Hematopoietic multipotent progenitor cell (in vitro differentiated cells): ENCODE measurements around the gene RNF186. TPM values are rescaled to one million over a fixed set of nuclear protein-coding genes. Genes with fewer than 3 reads are reported as not detected.
"Not testable (repeated sequence)": the region's sequence is repeated elsewhere in the genome, so short reads cannot be mapped to it uniquely, and the experiment has no call there.

Experiments
- DNase-seq, 3 donors: peaks; one replicate each; pipeline ENCODE4 v3.0.0-alpha.2; 2011 to 2015; ENCODE audit warnings: low read depth in 2 of 3, low spot score in 2 of 3
- total RNA-seq: library from RNA; depleted of rRNA; stranded (reverse); fragments of >200 nt; gene quantifications from one replicate; pipeline ENCODE4 v1.2.3, GENCODE V29; 2012

RNF186 gene
- total RNA-seq, 1 donor = under 0.01 TPM

GRCh38 chr1:19798486-19799229, 16.4 kb downstream of the RNF186 start:
- DNase-seq = no peak

- DNase-seq = no peak
These were observed 17.3 kb downstream of the RNF186 start for GRCh38 chr1:19797827-19798226.

DNA sequence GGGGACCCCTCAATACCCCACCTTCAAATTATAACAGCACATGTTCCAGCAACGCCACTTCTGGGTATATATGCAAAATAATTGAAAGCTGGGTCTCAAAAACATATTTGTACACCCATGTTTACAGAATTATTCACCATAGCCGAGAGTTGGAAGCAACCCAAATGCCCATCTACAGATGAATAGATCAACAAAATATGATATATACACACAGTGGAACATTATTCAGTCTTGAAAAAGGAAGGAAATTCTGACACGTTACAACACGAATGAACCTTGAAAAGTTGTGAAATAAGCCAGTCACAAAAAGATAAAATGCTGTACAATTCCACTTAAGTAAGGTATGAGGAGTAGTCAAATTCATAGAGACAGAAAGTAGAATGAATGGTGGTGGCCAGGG, 20.5 kb downstream of the RNF186 start:
- DNase-seq = no peak

GRCh38 chr1:19793360-19794046, 21.6 kb downstream of the RNF186 start:
- no peak for DNase-seq

DNA sequence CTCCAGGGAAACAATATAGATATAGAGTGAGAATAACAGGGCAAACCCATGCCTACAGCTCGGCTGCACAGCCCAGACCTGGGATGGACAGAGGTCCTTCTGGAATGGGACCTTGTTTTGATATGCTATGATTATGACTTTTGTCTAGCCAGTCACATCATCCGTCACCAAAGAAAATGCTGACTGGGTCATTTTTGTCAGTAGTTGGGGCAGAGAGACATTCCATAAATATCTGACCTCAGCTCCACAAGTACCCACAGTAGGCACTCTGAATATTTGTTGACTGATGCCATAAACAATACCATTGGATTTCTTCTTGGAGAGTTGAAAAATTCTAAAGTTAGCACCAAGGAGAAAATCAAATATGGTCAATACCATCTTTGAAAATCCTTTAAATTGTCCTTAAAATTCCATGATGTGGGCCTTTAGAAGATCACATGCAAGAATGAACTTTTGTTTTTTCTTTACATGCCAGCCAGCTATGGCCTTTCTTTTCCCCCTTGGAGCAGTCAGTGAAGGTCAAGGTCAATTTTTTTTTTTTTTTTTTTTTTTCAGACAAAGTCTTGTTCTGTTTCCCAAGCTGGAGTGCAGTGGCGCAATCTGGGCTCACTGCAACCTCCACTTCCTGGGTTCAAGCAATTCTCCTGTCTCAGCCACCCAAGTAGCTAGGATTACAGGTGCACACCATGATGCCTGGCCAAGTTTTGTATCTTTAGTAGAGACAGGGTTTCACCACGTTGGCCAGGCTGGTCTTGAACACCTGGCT, 22.7 kb downstream of the RNF186 start:
- DNase-seq = no peak

GRCh38 chr1:19790061-19790975, 24.8 kb downstream of the RNF186 start:
- DNase-seq = not testable (repeated sequence)

- no peak for DNase-seq
These were observed 28.1 kb downstream of the RNF186 start for GRCh38 chr1:19786988-19787423.

DNA sequence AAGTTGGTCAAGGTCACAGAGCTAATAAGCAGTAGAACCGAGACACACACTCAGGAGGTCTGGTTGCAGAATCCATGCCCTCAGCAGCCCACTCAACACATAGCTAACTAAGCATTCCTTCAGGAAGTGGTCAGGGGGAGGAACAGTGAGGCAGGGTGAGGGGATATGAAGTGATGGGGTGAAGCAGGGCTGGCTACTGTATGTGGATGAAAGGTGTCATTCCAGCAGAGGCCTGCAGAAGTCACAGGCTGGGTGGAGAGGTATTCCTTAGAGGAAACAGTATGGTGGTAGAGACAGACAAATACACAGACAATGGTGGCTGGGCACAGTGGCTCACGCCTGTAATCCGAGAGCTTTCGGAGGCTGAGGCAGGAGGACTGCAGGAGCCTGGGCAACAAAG, 29.4 kb downstream of the RNF186 start:
- no peak for DNase-seq

DNA sequence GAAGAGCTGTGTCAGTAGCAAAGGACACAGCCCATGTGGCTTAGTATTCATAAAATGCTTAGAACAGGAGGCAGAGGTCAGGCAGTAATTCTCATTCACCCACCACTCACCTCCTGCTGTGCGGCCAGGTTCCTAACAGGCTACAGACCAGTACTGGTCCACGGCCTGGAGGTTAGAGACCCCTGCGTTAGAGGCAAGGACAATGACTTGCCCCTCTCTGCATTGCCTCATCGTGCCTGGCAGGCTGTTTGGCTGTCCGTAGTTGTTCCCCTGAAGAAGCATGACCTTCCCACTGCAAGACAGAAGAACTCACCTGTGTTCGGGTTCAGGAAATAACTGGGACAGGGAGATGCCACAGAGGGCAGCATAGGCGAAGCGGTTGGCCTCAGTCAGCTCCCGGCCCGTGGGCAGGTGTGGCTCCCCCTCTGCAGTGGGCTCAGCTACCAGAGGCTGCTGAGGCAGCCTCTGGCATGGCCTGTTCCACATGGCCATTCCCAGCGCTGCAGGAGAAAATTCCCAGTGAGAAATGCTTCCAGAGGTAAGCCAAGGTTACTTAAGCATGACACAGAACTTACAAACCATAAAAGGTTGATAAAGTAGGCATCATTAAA, 34.7 kb downstream of the RNF186 start:
- DNase-seq = no peak

GRCh38 chr1:19776933-19777332, 38.1 kb downstream of the RNF186 start:
- DNase-seq = no peak

DNA sequence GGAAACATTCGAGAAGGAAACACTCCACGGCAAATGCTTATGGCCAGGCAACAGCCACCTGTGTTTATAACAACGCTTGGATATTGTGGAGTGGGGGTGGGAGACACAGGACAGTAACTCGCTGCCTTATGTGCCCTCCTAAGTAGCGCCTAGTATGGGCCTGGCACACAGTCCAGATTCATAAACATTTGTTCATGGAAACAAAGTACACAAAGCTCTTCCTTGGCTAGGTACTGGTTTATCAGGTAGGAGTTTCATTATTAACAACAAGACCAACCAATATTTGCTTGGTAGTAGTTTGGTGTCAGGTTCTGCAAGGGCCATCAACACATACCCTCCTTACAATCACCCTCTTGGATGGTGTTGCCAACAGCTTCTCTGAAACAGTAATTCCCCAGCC, 38.8 kb downstream of the RNF186 start:
- DNase-seq = no peak

DNA sequence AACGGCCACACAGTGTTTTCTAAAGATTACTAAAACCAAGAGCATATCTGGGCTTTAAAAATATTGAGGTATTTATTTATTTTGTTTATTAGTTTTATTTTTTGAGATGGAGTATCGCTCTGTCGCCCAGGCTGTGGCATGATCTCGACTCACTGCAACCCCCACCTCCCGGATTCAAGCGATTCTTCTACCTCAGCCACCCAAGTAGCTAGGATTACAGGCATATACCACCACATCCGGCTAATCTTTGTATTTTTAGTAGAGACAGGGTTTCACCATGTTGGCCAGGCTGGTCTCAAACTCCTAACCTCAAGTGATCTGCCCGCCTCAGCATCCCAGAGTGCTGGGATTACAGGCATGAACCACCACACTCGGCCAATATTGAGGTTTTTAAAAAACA, 39.3 kb downstream of the RNF186 start:
- DNase-seq = no peak

GRCh38 chr1:19775317-19775716, 39.8 kb downstream of the RNF186 start:
- DNase-seq = no peak

GRCh38 chr1:19774180-19774785, 40.8 kb downstream of the RNF186 start:
- no peak for DNase-seq

GRCh38 chr1:19773485-19773884, 41.6 kb downstream of the RNF186 start:
- no peak for DNase-seq

DNA sequence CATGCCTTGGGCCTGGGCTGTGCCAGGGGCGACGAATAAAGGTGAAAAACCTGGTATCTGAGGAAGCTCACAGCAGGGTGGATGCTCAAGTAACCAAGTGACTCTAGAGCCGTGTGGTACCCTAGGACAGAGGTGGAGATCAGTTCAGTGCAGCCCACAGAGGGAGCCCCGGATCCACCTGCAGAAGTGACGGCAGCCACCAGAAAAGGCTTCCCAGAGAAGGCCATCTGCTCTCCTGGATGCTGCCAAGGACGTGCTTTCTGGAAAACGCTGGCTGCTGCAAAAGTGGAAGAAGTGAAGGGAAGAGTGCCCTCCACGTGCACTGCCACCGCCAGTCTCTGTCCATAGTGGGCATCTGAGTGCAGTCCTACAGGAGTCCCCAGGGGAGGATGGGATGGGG, 43.0 kb downstream of the RNF186 start:
- DNase-seq = no peak

- DNase-seq = no peak
These were observed 43.7 kb downstream of the RNF186 start for GRCh38 chr1:19771350-19771749.

- DNase-seq = no peak
These were observed 44.5 kb downstream of the RNF186 start for GRCh38 chr1:19770436-19771190.
